Measurements from ENCODE around the gene SPTBN4. TPM values are rescaled to one million over a fixed set of nuclear protein-coding genes. Genes with fewer than 3 reads are reported as not detected.
A peak's percentile ranks its signal among the peaks of the same experiment; 100 is the strongest.

The SPTBN4 gene
- total RNA-seq, 1 donor from 2014 or later, result 161 TPM

- peaks cover 5% of the 10 kb centered on the region for H3K4me1 Mint-ChIP-seq (ENCODE audit: low read depth, unreplicated experiment)
- peaks cover 25% of the 10 kb centered on the region for H3K27me3 Mint-ChIP-seq (ENCODE audit: unreplicated experiment)
- no peak for TF ChIP-seq CTCF (IDR thresholded peaks at IDR 0.05; ENCODE audit: partially characterized antibody, unreplicated experiment)
- no peaks in the 10 kb centered on the region for H3K36me3 Mint-ChIP-seq (ENCODE audit: unreplicated experiment)
- H3K27ac Mint-ChIP-seq (ENCODE audit: unreplicated experiment), result no peak overlapping the region
- H3K9me3 Mint-ChIP-seq (ENCODE audit: unreplicated experiment), result peaks cover 3% of the 10 kb centered on the region
- DNase-seq, result no peak
- H3K4me3 Mint-ChIP-seq (ENCODE audit: unreplicated experiment), result no peak overlapping the region
Observed at GRCh38 chr19:40507892-40508291, 41.1 kb downstream of the SPTBN4 start.

- no peak overlapping the region for H3K4me3 Mint-ChIP-seq (ENCODE audit: unreplicated experiment)
- H3K9me3 Mint-ChIP-seq (ENCODE audit: unreplicated experiment), result peaks cover 4% of the 10 kb centered on the region
- no peak for DNase-seq
- no peak for TF ChIP-seq CTCF (IDR thresholded peaks at IDR 0.05; ENCODE audit: partially characterized antibody, unreplicated experiment)
- no peaks in the 10 kb centered on the region for H3K36me3 Mint-ChIP-seq (ENCODE audit: unreplicated experiment)
- H3K27me3 Mint-ChIP-seq (ENCODE audit: unreplicated experiment), result peaks cover 26% of the 10 kb centered on the region
- no peak overlapping the region for H3K27ac Mint-ChIP-seq (ENCODE audit: unreplicated experiment)
- H3K4me1 Mint-ChIP-seq (ENCODE audit: low read depth, unreplicated experiment), result peaks cover 3% of the 10 kb centered on the region
Observed at GRCh38 chr19:40508739-40509260, 42.0 kb downstream of the SPTBN4 start.

- H3K4me3 Mint-ChIP-seq (ENCODE audit: unreplicated experiment), result no peak overlapping the region
- H3K36me3 Mint-ChIP-seq (ENCODE audit: unreplicated experiment), result no peaks in the 10 kb centered on the region
- H3K27ac Mint-ChIP-seq (ENCODE audit: unreplicated experiment), result no peak overlapping the region
- peaks cover 2% of the 10 kb centered on the region for H3K4me1 Mint-ChIP-seq (ENCODE audit: low read depth, unreplicated experiment)
- no peak for TF ChIP-seq CTCF (IDR thresholded peaks at IDR 0.05; ENCODE audit: partially characterized antibody, unreplicated experiment)
- no peak for DNase-seq
- H3K9me3 Mint-ChIP-seq (ENCODE audit: unreplicated experiment), result peaks cover 5% of the 10 kb centered on the region
- H3K27me3 Mint-ChIP-seq (ENCODE audit: unreplicated experiment), result peaks cover 33% of the 10 kb centered on the region
Observed at GRCh38 chr19:40510526-40511115, 43.8 kb downstream of the SPTBN4 start.

- H3K27me3 Mint-ChIP-seq (ENCODE audit: unreplicated experiment), result peaks cover 29% of the 10 kb centered on the region
- H3K36me3 Mint-ChIP-seq (ENCODE audit: unreplicated experiment), result no peaks in the 10 kb centered on the region
- peaks cover 2% of the 10 kb centered on the region for H3K4me1 Mint-ChIP-seq (ENCODE audit: low read depth, unreplicated experiment)
- peaks cover 5% of the 10 kb centered on the region for H3K9me3 Mint-ChIP-seq (ENCODE audit: unreplicated experiment)
- H3K4me3 Mint-ChIP-seq (ENCODE audit: unreplicated experiment), result no peak overlapping the region
- no peak for TF ChIP-seq CTCF (IDR thresholded peaks at IDR 0.05; ENCODE audit: partially characterized antibody, unreplicated experiment)
- no peak overlapping the region for H3K27ac Mint-ChIP-seq (ENCODE audit: unreplicated experiment)
- DNase-seq, result no peak
Observed at GRCh38 chr19:40511487-40511886, 44.7 kb downstream of the SPTBN4 start.

- Mint-ChIP-seq H3K4me1 (ENCODE audit: low read depth, unreplicated experiment) (peaks cover 2% of the 10 kb centered on the region), H3K27ac (ENCODE audit: unreplicated experiment) (no peak overlapping the region), H3K4me3 (ENCODE audit: unreplicated experiment) (peak overlapping the region; percentile 67), H3K9me3 (ENCODE audit: unreplicated experiment) (peaks cover 5% of the 10 kb centered on the region), H3K36me3 (ENCODE audit: unreplicated experiment) (no peaks in the 10 kb centered on the region), H3K27me3 (ENCODE audit: unreplicated experiment) (peaks cover 29% of the 10 kb centered on the region)
- DNase-seq, result no peak
- no peak for TF ChIP-seq CTCF (IDR thresholded peaks at IDR 0.05; ENCODE audit: partially characterized antibody, unreplicated experiment)
Observed at GRCh38 chr19:40512110-40512472, 45.3 kb downstream of the SPTBN4 start.
